ENCODE results near the gene FLYWCH1.

The FLYWCH1 gene

DNA sequence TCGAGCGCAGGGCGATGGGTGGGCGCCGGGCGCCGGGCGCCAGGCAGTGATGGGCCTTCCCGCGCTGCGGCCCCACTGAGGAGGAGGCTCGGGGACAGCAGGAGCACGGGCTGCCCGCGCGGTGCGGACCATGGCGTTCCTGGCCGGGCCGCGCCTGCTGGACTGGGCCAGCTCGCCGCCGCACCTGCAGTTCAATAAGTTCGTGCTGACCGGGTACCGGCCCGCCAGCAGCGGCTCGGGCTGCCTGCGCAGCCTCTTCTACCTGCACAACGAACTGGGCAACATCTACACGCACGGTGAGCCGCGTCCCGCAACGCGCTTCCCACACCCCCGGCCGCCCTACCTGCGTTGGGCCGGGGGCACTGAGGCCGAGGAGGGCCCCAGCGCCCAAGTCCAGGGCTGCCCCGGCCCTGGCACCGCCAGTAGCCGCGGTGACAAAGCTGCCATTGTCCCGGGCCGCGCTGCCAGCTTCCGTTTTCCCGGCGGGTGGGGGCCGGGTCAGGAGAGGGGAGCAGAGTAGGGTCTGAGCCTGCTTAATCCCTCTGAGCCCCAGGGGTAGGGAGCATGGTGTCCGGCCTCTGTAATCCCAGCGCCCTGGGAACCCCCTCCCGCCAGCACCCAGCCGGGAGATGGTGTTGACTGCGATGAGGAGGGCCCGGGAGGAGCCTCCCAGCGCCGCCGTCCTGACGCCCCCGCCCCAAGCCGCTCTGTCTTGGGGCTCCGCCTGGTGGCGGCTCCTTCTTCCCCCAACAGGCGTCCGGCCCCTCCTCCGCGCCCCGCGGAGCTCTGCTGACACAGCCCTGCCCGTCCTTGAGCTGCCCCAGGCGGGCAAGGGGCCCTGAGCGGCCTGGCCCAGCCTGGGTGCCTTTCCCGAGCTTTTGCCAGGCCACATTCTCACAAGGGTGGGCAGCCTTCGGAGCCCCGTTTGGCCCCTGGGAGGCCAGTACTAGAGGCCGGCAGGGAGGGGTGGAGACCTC lies 58.1 kb downstream of the FLYWCH1 start:
- DNase-seq (ENCODE audit: low read depth), result peak; percentile 79

DNA sequence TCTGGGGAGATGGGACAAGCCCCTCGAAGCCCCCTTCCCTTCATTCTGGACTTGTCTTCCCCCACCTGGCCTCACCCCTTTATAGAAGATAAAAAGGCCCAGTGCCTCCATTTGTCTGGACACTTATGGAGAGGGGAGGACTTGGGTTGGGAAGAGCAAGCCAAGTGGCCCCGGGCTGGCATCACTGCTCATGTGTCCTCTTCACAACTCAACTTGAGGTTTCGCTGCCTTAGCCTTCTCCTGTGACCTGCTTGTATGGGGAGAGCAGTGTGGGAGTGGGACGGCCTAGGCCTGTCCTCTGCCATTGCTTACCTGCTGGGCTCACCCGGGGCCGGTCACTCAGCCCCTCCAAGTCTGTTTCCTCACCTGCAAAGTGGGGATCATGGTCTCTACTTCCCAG lies 58.8 kb downstream of the FLYWCH1 start:
- DNase-seq (ENCODE audit: low read depth), result no peak

DNA sequence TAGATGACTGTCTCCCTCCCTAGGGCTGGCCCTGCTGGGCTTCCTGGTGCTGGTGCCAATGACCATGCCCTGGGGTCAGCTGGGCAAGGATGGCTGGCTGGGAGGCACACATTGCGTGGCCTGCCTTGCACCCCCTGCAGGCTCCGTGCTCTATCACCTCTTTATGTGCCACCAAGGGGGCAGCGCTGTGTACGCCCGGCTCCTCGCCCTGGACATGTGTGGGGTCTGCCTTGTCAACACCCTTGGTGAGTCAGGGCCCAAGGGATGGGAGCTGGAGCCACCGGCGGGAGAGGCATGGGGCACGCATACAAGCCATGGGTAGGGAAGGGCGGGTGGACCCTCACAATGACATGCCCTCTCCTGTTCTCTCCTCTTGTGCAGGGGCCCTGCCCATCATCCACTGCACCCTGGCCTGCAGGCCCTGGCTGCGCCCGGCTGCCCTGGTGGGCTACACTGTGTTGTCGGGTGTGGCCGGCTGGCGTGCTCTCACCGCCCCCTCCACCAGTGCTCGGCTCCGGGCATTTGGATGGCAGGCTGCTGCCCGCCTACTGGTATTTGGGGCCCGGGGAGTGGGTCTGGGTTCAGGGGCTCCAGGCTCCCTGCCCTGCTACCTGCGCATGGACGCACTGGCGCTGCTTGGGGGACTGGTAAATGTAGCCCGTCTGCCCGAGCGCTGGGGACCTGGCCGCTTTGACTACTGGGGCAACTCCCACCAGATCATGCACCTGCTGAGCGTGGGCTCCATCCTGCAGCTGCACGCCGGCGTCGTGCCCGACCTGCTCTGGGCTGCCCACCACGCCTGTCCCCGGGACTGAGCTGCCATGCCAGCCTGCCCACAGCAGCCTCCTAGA lies 59.6 kb downstream of the FLYWCH1 start:
- DNase-seq (ENCODE audit: low read depth), result no peak

DNA sequence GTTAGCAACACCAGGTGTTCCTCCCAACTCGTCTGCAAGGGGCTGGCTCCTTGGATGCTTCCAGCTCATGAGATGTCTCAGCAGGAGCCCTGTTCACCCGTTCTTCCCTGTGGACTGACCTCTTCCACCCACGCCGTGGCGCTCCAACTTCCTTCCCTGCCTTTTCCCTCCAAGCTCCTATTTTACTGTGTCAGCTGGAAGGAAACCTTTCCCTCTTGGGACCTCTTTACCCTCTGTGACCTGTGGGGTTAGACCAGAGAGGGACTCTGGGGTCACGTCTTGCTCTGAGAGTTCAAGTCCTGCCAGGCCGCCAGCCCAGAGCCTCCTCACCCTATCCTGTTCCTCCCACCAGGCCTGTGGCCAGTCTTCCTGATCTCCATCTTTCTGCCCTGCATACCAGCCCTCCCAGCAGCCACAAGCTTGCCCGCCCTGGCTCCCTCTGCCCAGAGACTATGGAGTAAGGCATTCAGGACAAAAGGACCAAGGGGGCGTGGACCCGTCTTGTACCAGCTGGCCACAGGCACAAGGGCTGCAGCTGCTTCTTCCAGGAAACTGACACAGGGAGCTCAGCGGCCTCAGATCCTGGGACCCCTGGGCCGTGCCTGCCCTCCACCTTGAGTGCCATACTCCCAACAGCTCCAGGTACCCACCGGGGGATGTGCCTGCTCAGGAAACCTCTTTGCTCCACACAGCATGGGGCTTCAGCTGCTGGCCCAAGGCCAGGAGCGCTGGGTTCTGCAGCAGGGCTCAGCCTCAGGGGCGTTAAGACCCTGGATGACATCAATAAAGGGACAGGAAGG lies 60.5 kb downstream of the FLYWCH1 start:
- DNase-seq (ENCODE audit: low read depth), result no peak

DNA sequence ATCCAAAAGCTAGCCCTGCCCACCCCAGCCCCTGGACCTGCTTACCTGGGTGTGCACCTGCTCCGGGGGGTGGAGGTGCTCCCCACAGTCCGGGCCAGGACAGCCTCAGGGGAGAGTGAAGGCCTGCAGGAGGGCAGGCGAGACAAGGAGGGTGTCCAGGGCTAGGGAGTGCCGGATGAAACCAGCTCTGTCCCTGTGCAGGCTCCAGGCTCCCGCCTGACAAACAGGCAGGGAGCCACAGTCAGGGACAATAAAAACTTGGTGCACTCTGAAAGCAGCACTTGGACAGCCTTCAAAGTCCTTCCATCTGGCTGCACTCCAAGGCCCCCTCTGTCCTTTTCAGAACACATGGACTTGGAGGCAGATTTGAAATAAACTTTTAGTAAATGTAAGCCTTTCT lies 61.4 kb downstream of the FLYWCH1 start:
- no peak for DNase-seq (ENCODE audit: low read depth)

DNA sequence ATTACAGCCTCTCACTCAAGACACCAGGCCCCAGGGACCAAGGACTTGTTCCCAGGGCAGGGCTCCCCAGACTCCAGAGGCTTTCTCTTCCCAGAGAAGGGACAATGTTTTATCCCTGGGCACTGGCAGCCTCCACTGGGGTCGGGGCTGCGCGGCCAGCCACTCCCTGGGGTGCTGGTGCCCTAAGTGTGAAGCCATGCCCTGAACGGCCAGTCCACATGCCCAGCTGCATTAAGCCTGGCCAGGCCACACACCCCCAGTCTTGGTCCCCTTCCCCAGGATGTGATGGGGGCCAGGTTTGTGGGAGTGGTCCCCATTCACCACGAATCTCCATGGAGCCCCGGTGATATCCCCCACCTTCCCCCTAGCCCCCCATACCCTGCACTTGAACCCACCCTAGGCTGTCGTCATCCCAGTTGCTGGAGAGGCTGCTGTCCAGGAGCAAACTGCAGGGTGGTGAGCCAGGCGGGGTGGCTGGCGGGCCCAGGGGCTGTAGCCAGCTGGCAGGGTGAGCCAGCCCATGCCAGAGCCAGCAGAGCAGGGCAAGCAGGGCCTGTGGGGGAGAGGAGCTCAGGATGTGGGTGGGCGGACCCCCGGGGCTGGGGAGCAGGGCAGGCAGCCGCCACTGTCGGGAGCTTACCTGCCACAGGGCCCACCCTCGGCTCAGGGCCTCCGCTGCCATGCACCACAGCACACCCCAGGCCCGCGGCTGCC lies 62.0 kb downstream of the FLYWCH1 start:
- no peak for DNase-seq (ENCODE audit: low read depth)

DNA sequence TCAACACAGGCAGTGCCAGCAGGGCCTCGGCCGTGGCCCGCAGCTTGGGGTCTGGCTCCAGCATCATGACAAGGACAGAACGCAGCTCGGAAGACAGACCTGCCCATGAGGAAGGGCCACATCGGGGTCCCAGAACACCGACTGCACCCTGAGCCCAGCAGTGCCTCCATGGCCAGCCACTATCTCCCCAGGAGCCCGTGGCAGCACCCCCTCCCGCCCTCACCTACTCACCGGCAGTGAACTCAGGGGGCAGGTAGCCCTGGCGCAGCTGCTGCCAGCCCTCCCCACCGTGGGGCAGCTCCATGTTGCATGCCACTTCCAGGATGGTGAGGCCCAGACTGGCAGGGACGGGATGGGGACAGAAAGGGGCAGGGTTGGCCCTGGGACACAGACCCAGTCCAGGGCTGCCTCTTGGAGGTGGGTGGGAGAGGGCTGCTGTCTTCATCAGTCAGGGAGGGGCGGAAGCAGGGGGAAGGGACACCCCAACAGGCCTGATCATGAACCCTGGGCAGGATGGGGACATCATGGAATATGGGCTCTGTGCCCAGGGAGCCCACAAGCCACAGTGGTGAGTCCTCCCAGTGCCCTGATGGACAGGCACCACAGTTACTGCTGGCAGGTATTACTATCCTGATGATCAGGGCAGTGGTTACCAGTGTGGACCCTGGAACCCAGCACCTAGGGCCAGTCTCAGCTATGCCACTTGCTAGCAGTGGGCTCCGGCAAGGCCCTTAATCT lies 62.8 kb downstream of the FLYWCH1 start:
- DNase-seq (ENCODE audit: low read depth), result no peak

DNA sequence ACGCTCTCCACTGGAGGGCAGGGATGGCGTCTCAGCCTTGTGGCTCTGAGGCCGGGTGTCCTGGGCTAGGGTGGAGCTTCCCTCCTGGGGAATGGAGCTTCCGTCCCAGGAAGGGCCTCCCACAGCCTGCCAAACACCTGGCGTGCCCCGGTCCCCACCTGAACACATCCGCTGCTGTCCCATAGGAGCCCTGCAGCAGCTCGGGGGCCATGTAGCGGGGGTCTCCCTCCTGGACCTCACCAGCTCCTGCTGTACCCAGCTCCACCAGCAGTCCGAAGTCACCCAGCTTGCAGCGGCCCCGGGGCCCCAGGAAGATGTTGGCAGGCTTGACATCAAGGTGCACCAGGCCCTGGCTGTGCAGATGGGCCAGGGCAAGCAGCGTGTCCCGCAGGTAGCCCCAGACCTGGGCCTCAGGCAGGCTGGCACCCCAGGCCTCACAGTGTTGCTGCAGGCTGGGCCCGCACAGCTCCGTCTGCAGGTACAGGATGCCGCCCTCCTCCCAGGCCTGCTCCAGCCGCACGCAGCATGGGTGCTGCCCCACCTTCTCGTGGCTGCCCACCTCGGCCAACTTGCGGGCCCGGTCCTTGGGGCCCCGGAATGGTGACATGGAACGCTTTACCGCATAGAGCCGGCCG lies 63.5 kb downstream of the FLYWCH1 start:
- no peak for DNase-seq (ENCODE audit: low read depth)

DNA sequence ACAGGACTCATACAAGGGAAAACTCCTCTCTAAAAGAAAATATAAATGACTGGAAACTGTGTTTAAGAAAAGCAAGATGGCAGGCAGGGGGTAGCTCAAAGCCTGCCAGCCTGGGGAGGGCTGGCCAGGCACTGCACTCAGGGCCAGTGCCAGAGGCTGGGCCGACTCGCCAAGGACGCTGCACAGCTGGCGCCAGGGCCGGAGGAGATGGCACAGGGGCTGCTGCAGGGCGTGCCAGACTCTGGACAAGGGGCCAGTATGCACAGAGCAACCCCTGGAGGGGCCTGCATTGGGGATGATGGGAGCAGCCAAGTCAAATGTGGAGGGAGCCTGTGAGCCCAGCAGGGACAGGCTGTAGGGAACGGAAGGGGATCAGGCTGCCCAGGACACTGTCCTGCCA lies 64.5 kb downstream of the FLYWCH1 start:
- no peak for DNase-seq (ENCODE audit: low read depth)

DNA sequence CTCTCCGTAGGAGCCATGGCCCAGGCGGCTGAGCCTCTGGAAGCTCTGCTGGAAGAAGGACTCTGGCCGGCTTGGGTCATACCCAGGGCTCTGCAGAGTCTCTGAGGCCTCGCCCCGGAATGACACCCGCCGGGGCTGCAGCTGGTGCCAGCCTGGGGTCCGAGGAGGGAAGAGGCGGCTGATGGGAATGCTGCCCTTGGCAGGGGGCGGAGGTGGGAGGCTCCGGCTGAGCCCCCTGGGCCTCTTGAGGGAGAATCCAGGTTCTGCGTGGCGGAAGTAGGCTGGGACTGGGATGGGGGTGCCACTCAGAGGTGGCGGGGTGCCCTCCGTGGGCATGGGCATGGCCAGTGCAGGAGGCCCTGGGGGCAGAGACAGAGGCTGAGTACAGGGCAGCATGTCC lies 64.9 kb downstream of the FLYWCH1 start:
- no peak for DNase-seq (ENCODE audit: low read depth)

DNA sequence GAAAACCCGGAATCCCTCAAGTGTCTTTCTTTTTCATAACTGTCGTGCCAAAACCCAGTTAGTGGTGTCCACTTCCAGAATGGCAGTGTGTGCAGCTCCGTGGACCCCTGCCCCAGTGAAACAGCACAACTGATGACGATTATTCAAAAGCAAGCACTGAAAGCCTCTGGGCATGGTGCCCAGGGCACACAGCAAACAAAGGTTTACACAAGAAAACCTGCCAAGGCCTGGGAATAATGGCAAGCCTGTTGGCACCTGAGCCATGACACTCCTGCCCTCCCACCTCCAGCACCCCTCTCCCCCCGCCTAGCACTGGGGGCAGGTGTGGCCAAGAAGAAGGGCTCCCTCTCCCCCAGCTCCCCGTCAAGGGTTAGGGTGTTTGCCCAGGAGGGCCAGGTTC lies 65.7 kb downstream of the FLYWCH1 start:
- no peak for DNase-seq (ENCODE audit: low read depth)

DNA sequence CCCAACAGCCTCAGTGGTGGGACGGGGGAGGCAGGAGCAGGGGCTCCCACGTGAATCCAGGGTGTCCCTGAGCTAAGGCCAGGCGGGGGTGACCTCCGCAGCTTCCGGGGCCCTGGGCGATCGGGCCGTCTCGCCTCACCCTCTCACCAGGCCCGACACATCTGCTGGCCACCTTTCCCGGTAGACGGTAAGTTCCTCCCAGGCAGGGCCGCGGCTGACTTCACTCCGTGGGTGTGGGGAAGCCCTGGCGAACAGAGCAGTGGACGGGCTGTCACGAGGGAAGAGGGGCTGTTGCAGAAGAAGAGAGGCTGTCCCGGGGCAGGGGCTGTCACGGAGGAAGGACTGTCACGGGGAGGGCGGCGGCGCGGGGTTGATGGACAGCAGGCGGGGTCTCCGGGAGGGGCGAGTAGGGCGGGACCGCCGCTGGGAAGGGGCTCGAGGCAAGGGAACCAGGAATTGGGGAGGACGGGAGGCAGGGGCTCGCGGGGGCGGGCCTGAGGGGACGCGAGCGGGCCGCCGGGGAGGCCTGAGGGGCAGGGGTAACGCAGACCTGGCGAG lies 68.0 kb downstream of the FLYWCH1 start:
- DNase-seq (ENCODE audit: low read depth), result peak; percentile 47

DNA sequence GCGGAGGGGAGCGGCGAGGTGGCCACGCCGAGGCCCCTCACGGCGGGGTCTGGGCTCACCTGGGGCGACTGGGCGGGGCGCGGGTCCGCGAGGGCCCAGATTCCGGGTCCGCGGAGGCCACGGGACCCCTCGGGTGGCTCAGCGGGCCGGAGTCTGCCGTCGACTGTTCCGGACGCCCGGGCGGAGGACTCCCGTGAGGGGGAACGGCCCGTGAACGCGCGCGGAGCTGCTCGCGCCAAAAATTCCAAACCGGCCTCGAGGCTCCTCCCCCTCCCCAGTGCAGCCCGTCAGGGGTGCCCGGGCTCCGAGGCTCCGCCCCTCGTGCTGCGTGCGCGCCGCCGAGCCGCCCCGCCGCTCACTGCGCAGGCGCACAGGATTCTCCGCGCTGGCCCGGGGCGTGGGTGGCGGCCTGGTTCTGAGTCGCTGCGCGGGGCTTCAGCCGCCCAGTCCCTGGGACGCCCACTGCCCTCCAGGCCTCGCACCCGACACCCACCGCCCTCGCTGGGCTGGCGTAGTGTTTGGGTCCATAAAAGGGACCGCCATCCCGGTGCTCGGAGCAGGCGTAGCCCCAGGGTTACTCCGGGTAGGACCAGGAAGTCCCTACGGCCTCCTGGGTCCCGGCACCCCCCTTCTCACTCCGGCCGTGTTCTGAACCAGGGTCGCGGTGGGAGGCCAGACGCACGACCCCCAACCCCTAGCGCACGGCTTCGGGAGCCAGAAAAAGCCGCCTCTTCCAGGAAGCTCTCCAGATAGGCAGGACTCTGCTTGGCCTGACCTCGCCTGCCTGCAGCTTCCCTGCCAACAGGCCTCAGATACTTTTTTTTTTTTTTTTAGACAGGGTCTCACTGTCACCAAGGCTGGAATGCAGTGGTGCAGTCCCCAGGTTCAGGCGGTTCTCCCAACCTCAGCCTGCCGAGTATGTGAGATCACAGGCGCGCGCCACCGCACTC lies 68.8 kb downstream of the FLYWCH1 start, which contains the start of gene PKMYT1:
TSS of gene PKMYT1 (minus strand) at position 220 of the 950 bp plus-strand sequence. CDS start 789 bp downstream, outside the sequence.
- DNase-seq (ENCODE audit: low read depth), result peak; percentile 88

DNA sequence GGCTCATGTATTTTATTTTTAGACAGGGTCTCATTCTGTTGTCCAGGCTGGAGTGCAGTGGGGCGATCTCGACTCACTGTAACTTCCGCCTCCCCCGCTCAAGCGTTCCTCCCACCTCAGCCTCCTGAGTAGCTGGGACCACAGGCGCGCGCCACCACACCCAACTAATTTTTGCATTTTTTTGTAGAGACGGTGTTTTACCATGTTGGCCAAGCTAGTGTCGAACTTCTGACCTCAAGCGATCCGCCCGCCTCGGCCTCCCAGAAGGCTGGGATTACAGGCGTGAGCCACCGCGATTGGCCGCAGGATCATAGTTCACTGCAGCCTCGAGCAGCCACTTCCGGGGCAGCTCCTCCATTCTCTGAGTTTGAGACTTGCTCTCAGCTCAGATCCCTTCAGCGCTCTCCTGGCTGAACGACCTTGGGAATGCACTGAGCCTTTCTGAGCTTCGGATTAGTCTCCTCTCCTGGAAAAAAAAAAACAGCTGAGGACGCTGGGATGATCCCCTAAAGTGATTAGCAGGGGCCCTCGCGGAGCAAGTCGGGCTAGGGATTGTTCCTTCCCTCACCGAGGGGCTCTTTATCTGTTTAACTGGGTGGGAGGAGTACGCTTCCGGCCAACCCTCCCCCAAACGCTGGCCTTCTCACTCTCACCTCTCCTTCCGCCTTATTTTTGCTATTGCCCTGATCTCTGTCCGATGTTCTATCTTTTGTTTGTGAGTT lies 69.6 kb downstream of the FLYWCH1 start:
- no peak for DNase-seq (ENCODE audit: low read depth)

DNA sequence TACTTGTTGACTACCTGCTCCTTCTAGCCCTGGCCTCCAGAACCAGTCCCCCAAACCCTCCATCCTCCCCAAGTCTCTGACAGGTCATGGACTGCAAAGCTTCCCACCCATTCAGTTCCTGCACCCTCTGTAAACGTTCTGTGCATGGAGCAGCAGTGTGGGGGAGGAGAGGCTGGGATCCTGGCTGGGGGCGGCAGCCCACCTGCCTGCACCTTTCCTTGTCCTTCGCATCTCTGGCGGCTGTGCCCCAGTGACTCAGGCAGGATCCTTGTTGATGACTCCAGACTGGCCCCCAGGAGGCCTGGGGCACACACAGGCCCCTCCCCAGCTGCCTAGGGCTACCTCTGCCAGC lies 70.1 kb downstream of the FLYWCH1 start:
- no peak for DNase-seq (ENCODE audit: low read depth)

DNA sequence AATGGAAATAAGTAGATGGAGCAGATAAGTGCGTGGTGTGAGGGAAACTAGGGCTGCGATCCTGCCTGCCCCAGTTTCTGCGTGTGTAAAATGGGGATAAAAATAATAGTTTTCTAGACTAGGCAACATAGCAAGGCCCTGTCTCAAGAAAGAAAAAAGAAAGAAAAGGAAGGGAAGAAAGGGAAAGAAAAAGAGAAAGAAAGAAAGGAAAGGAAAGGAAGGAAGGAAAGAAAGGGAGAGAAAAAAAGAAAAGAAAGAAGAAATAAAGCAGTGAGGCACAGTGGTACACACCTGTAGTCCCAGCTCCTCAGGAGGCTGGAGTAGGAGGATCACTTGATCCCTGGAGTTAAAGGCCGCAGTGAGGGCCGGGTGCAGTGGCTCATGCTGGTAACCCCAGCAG lies 70.7 kb downstream of the FLYWCH1 start:
- no peak for DNase-seq (ENCODE audit: low read depth)

DNA sequence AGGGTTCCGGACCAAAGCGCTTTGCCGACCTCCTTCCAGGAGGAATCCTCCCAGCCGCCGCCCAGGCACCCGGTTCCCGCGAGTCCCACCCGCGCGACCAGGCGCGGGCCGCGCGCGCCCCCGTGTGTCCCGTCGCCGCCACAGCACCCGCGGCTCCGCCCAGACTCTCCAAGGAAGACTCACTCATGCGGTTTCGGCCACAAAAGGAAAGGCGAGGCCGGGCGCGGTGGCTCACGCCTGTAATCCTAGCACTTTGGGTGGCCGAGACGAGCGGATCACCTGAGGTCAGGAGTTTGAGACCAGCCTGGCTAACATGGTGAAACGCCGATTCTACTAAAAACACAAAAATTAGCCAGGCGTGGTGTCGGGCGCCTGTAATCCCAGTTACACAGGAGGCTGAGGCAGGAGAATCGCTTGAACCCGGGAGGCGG lies 72.0 kb downstream of the FLYWCH1 start:
- DNase-seq (ENCODE audit: low read depth), result peak; percentile 87

DNA sequence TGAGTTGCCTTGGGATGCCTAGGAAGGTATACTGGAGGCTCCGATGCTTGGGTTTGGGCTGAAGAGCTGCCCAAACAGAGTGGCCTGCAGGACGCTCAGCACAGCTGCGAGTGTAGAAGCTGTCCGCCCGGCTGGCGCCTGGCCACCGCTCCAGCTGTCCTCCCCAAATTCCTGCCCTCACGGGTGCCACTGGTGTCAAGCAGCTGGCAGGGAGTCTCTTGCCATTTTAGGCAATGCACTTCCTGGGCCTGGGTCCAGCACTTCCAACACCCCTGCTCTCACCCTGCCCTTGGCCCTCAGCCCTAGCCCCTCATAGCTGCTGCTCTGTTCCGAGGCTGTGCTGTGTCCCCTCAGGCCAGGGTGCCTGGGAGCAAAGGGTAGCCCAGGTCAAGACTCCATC lies 73.7 kb downstream of the FLYWCH1 start:
- no peak for DNase-seq (ENCODE audit: low read depth)

Measured in ELR (cell line).